T-helper 1 cell treated with Interleukin-12 subunit alpha and Interleukin-12 subunit beta and Interleukin-4 antibody, amounts not matched to agents 30 ng/mL and 1 ng/mL, for 36 hours (primary cell): Measurements from ENCODE around the gene TBC1D22A. TPM values are rescaled to one million over a fixed set of nuclear protein-coding genes. Genes with fewer than 3 reads are reported as not detected.

ENCODE experiments used
- intact Hi-C: fragments of 100-400 bp; cut with micrococcal nuclease; formaldehyde crosslinking; loops from one replicate; pipeline ENCODE4 v1.15.1; 2024
- total RNA-seq: library from RNA; stranded (reverse); gene quantifications from 2 replicates; pipeline ENCODE4 v1.2.3, GENCODE V29; 2022

The TBC1D22A gene
- total RNA-seq, 1 donor from 2014 or later = 39.3 TPM

GRCh38 chr22:47022075-47022473, 259.6 kb downstream of the TBC1D22A start:
- intact Hi-C loops = no loop called here

GRCh38 chr22:47022475-47022874, 260.0 kb downstream of the TBC1D22A start:
- intact Hi-C loops = no loop called here

- intact Hi-C loops = no loop called here
Measured at GRCh38 chr22:47023871-47024270, 261.4 kb downstream of the TBC1D22A start.

GRCh38 chr22:47027766-47028165, 265.3 kb downstream of the TBC1D22A start:
- intact Hi-C loops = no loop called here

- intact Hi-C loops = no loop called here
Measured at GRCh38 chr22:47029244-47030074, 267.0 kb downstream of the TBC1D22A start.

- intact Hi-C loops = no loop called here
Measured at GRCh38 chr22:47030143-47030661, 267.8 kb downstream of the TBC1D22A start.

GRCh38 chr22:47030881-47031627, 268.6 kb downstream of the TBC1D22A start:
- intact Hi-C loops = no loop called here

GRCh38 chr22:47031628-47031915, 269.1 kb downstream of the TBC1D22A start:
- intact Hi-C loops = no loop called here

- intact Hi-C loops = no loop called here
Measured at GRCh38 chr22:47032091-47032943, 269.9 kb downstream of the TBC1D22A start.

GRCh38 chr22:47032956-47033647, 270.7 kb downstream of the TBC1D22A start:
- intact Hi-C loops = no loop called here

- intact Hi-C loops = no loop called here
Measured at GRCh38 chr22:47033648-47034000, 271.2 kb downstream of the TBC1D22A start.

- intact Hi-C loops = no loop called here
Measured at GRCh38 chr22:47034076-47034808, 271.8 kb downstream of the TBC1D22A start.

GRCh38 chr22:47034905-47035419, 272.5 kb downstream of the TBC1D22A start:
- intact Hi-C loops = no loop called here

- intact Hi-C loops = no loop called here
Measured at GRCh38 chr22:47035425-47035881, 273.0 kb downstream of the TBC1D22A start.

GRCh38 chr22:47036352-47036751, 273.9 kb downstream of the TBC1D22A start:
- intact Hi-C loops = no loop called here

- intact Hi-C loops = no loop called here
Measured at GRCh38 chr22:47036936-47037485, 274.6 kb downstream of the TBC1D22A start.

- intact Hi-C loops = no loop called here
Measured at GRCh38 chr22:47038206-47038835, 275.9 kb downstream of the TBC1D22A start.

GRCh38 chr22:47039356-47039755, 276.9 kb downstream of the TBC1D22A start:
- intact Hi-C loops = no loop called here
